GM18861 (cell line): ENCODE measurements around the gene TMEM181.

Experiments used
- ATAC-seq: cut with Tn5 transposase; IDR thresholded peaks from one replicate; pipeline ENCODE4 v1.9.1; 2021; ENCODE audit not compliant: unreplicated experiment

The TMEM181 gene

GRCh38 chr6:158561938-158562337, 2.0 kb downstream of the TMEM181 start:
- no peak for ATAC-seq

GRCh38 chr6:158564243-158565121, 4.6 kb downstream of the TMEM181 start:
- ATAC-seq: no peak

DNA sequence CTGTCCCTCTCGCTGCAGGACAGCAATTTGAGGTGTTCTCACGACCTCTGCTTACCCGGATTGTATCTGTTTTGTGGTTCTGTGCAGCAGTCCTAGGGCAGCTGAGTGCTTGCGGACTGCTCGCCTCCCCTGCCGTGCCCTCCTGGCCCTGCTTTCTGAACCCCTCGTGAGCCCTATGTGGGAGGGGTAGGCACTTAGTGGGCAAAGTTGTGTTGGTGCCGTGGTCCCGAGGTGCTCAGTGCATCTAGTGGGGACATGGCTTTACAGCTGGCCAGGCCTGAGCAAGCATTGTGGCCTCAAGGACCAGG, 5.2 kb downstream of the TMEM181 start:
- no peak for ATAC-seq

DNA sequence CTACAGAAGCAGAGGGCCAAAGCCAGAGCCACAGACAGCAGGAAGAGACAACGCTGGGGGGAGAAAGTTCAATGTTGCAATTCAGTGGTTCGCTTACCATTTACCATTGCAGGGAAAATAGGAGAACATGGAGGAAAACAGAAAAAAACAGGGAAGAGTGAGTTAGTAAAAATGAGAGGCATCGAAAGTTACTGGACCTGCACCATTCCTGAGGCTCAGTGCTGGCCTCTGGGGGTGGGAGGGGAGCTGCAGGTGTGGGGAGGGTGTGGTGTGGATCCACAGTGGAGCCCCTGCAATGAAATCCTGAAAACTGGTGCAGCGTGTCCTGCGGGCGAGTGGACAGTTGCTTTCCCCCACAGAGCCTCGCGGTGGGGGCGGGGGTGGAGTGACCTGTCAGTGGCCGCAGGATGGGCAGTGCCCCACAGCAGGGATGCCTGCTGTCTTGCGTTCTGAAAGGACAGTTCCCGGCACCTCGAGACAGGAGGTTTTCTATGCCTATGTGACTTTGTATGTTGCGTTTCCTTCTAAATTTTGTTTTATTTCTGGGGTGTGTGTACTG, 5.7 kb downstream of the TMEM181 start:
- ATAC-seq: no peak

GRCh38 chr6:158566207-158566818, 6.4 kb downstream of the TMEM181 start:
- no peak for ATAC-seq

DNA sequence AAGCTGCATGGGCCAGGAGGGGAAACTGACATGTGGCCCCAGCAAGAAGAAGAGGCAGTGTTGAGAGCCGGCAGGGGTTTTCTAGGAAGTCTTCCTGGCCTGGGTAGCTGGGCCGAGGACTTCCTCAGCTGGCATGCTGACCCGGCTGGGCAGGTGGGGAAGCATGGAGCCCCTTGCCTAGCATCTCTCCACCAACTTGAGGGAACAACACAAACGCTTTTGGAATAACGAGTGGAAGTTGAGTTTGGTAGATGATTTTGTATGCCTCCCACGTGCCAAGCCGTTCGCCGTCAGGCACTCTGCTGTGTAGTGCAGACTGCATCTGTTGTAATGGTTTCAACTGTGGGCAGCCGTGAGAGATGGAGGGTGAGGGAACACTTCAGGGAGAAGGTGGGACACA, 7.3 kb downstream of the TMEM181 start:
- no peak for ATAC-seq

- no peak for ATAC-seq
Observed at GRCh38 chr6:158567871-158568401, 8.0 kb downstream of the TMEM181 start.

DNA sequence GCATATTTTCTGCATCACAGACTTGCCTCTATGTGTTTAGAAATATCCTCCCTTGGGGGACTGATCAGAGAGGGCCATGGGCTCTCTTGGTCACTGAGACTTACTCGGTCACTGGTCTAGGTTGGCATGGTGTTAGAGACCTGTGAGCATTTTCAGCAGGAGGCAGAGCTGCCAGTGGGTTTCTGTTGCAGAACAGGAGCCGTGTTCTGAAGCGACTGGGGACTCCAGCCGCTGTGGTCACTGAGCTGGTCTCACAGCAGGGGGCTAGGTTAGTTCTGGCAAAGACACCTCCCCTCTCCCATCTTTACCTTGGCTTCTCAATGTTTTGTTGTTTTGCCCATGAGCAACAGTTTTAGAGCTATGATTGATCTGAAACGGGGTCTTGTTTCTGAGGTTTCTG, 8.7 kb downstream of the TMEM181 start:
- no peak for ATAC-seq

DNA sequence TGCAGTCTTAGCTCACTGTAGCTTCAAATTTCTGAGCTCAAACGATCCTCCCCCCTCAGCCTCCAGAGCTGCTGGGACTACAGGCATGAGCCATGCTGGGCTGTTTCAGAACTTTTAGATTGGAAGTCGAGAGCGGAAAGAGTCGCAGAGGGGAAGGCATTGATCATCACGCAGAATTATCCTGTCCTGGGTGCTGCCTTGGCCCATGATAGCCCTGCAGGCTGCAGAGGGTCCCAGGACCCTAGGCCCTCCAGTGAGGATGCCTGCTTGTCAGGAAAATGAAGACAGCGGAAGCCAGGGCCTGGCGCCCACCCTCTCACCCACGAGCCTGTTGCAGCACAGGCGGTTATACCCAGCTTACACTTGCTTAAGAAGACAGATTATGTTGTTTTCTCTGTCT, 9.1 kb downstream of the TMEM181 start:
- ATAC-seq: no peak

GRCh38 chr6:158570681-158570962, 10.7 kb downstream of the TMEM181 start:
- no peak for ATAC-seq

- ATAC-seq: no peak
Observed at GRCh38 chr6:158571826-158572652, 12.1 kb downstream of the TMEM181 start.

GRCh38 chr6:158572653-158573541, 13.0 kb downstream of the TMEM181 start:
- no peak for ATAC-seq

DNA sequence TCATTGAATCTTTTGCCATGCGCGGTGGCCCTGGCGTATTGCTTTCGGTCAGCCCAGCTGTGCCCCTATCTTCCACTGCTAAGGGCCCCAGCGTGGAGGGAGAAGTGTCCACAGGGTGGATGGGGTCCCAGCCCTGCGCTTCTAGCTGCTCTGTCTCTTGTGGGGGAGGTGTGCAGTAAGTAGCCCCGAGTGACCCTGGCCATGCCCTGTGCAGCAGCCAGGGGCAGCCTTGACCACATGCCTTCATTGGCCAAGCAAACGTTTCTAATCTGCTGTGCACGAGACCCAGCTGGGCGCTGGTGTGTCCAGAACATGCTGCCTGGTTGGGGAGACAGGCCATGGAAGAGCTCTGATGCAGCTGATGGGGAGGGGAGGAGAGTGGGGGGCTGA, 13.6 kb downstream of the TMEM181 start:
- ATAC-seq: no peak

- ATAC-seq: no peak
Observed at GRCh38 chr6:158574800-158575199, 14.9 kb downstream of the TMEM181 start.

- no peak for ATAC-seq
Observed at GRCh38 chr6:158575550-158575949, 15.7 kb downstream of the TMEM181 start.

GRCh38 chr6:158584236-158584651, 24.4 kb downstream of the TMEM181 start:
- no peak for ATAC-seq

- no peak for ATAC-seq
Observed at GRCh38 chr6:158586652-158587051, 26.8 kb downstream of the TMEM181 start.

- ATAC-seq: no peak
Observed at GRCh38 chr6:158589366-158589765, 29.5 kb downstream of the TMEM181 start.

- ATAC-seq: no peak
Observed at GRCh38 chr6:158591134-158591809, 31.4 kb downstream of the TMEM181 start.

DNA sequence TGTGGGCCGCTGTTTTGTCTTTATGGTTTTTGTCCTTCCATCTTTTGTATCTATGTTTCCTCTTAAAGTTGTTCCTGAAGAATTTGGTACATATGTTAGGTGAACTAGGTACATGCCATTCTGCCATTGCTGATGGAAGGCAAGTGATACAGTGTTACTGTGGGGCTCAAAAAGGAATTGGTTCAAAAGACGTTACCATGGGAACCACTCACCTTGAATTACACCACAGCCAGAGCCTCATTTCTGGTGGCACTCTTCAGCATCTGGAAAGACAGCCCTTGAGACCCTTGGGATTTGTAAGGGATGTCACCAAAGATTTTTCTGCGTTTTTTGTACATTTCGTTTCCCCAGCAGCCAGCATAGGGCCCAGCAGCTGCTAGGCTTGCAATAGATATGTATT, 31.9 kb downstream of the TMEM181 start:
- no peak for ATAC-seq
